GM15510 (cell line): Measurements from ENCODE around the gene PHLDB2.

Experiments
- POLR2A ChIP-seq: IDR thresholded peaks from 3 replicates; pipeline ENCODE4 v1.6.1; 2011; ENCODE audit warnings: borderline replicate concordance; ENCODE audit not compliant: insufficient read length; ENCODE audit errors: extremely low read depth

Gene PHLDB2

GRCh38 chr3:111863942-111864694 is 5.1 kb downstream of the PHLDB2 start:
- TF ChIP-seq POLR2A: no peak

DNA sequence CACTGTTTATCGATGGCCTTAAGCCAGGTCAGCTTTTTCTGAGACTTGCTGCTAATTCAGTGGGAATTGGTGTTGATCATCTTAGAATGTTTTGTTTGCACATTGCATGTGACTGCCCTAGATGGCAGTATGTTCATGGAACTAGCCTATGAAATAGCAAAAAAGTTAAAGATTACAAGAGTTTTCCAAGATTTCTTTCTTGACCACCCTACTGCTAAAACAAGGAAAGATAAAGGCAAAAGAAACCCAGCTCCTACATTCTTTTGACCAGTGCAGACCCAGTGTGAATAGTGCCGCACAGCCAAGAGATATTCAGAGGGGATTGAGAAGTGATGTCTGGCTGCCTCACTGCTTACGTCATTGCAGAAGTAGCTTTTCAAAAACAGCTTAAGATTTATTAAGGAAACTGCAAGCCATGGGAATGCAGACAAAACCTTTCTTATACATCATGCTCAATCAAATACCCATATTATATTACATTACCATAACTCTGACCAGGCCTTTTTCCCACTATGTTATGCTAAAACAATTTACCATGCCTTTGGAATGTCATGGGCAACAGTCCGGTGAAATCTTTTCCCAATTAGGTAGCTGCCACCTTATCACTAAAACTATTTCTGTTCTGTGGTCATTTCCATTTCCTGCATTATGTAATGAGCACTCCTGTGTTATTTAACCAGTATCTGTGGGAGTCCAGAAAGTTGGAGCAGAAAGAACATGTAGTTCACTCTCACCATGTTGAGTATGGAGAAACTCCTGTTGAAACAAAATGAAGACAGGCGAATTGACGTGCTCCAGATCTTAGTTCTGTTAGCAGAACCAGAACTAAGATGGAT is 6.0 kb downstream of the PHLDB2 start:
- TF ChIP-seq POLR2A: no peak

DNA sequence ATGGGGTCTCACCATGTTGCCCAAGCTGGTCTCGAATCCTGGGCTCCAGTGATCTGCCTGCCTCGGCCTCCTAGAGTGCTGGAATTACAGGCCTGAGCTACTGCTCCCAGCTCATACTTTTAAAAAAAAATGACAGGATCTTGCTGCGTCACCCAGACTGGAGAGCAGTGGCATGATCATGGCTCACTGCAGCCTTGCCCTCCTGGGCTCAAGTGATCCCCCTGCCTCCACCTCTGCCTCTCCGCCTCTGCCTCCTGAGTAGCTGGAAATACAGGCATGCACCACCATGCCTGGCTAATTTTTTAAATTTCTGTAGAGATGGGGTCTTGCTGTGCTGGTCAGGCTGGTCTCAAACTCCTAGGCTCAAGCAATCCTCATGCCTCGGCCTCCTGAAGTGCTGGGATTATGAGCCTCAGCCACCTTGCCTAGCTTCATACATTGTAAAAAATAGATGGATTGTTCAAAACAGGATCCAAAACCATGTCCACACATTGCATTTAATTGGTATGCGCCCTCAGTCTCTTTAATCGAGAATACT is 8.9 kb downstream of the PHLDB2 start:
- TF ChIP-seq POLR2A: no peak

GRCh38 chr3:111870620-111871019 is 11.6 kb downstream of the PHLDB2 start:
- TF ChIP-seq POLR2A: no peak

- no peak for TF ChIP-seq POLR2A
These were observed 13.0 kb downstream of the PHLDB2 start for GRCh38 chr3:111871809-111872623.

GRCh38 chr3:111872979-111873378 is 13.9 kb downstream of the PHLDB2 start:
- no peak for TF ChIP-seq POLR2A

DNA sequence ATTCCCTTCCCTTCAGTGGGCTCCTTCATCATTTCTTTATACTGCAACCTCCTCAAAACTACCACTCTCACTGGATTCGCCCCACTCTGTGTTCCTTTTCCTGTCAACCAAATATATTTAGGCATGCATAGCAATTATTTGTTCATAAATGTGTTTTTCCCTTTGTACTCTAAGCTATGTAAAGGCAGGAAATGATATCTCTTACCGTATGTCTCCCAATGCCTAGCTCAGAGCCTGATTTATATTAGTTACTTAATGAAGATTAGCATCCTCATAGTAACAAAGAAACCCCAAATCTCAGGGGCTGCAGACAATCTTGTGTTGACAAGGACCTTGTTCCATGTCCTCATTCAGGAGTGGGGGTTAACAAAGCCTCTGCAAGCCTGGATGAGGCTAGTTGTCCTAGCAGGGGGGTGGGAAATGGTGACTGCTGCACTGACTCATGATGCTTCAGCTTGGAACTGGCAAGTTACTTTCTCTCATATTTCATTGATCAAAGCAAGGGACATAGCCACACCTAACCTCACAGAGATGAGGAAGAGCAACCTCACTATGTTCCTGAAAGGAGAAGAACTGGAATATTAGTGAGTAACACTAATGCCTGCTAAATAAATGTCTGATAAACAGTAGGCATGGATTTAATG is 15.2 kb downstream of the PHLDB2 start:
- TF ChIP-seq POLR2A: no peak

GRCh38 chr3:111881480-111881879 is 22.4 kb downstream of the PHLDB2 start:
- no peak for TF ChIP-seq POLR2A

GRCh38 chr3:111882194-111882593 is 23.1 kb downstream of the PHLDB2 start:
- TF ChIP-seq POLR2A: no peak

DNA sequence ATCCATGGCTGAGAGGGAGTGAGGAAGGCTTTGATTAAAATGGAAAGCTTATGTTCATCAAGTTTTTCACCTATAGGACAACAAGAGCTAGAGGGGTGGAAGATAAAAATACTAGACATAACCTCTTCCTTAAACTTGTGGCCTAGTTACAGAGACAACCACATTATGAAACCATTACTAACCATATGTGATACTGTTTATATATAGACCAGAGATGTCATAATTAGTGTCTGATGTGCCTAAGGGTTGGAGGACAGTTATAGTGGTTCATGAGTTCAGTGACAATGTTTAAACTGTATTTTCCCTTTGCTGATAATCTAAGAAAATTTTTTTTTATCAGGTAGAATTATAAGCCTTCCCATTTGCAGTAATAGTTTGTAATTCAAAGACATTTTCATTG is 23.7 kb downstream of the PHLDB2 start:
- no peak for TF ChIP-seq POLR2A

DNA sequence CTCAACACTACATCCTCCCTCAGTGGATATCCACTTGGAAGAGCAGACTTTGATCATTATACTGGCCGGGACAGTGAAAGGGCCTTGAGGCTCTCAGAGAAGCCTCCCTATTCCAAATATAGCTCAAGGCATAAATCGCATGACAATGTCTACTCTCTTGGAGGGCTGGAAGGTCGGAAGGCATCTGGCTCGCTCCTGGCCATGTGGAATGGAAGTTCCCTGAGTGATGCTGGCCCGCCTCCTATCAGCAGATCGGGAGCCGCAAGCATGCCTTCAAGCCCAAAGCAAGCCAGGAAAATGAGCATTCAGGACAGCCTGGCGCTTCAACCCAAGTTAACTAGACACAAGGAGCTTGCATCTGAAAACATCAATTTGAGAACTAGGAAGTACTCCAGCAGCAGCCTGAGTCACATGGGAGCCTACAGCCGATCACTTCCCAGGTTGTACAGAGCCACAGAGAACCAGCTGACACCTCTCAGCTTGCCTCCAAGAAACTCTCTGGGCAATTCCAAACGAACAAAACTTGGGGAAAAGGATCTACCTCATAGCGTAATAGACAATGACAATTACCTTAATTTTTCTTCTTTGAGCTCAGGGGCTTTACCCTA is 25.4 kb downstream of the PHLDB2 start:
- TF ChIP-seq POLR2A: no peak

DNA sequence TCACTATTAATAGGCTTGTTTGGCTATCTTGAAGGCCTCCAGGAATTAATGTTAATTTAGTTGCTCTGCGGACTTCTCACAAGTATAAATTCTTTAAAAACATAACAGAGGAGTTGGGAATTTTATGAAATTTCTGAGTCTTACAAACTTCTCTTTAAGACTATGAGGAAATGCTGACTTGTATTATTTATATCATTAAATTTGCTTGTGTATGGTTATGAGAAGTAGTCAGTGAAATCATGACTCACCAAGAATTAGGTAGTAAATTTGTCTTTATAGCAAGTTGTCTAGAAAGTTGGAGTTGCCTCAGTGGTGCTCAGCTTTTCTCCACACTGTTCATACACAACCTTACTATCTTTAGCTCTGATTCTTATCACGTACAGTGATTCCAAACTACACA is 26.5 kb downstream of the PHLDB2 start:
- TF ChIP-seq POLR2A: no peak

DNA sequence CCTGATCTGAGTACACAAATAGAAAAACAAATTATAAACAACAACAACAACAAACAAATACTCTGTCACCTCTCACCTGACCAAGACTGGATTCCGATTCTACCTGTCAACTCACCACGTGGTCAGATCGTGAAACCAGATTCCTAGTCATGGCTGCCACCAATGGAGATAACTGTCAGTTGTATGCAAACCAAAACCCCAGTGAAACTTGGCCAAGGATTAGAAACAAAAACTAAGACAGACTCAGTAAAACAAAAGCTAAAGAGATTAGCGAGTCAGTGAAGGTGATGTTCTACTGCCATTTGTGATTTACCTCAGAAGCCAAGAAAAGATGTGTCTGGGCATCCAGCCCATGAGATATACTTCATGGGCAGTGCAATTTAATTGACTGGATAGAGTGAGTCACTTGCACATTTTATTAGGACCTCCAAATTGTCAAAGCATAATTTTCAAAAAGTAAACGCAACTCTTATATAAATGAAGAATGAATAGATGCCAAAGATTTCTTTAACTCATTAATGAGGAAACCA is 31.1 kb downstream of the PHLDB2 start:
- TF ChIP-seq POLR2A: no peak

- no peak for TF ChIP-seq POLR2A
These were observed 33.0 kb downstream of the PHLDB2 start for GRCh38 chr3:111892070-111892469.
